HepG2 (cell line): ENCODE results near the gene U2AF1L4. TPM values are rescaled to one million over a fixed set of nuclear protein-coding genes. Genes with fewer than 3 reads are reported as not detected.
A peak's percentile ranks its signal among the peaks of the same experiment; 100 is the strongest.

Source experiments
- FOXM1 ChIP-seq: sonication (generic); formaldehyde crosslinking; IDR thresholded peaks from 2 replicates; pipeline ENCODE4 v1.5.0; 2020; ENCODE audit warnings: missing genetic modification reagents
- KLF15 ChIP-seq: sonication (generic); formaldehyde crosslinking; IDR thresholded peaks from 2 replicates; pipeline ENCODE4 v1.8.1; 2023; ENCODE audit warnings: borderline replicate concordance, mild to moderate bottlenecking, inconsistent platforms, missing genetic modification reagents, mixed read lengths
- LCORL ChIP-seq, 2 experiments: fragments of 450-650 bp in 1 of 2; sonication (generic) in 1 of 2; formaldehyde crosslinking in 1 of 2; IDR thresholded peaks; 2 replicates each; pipeline versions ENCODE4 v1.5.0 to v1.6.1; 2017 to 2020; ENCODE audit warnings: antibody characterized with exemption in 1 of 2, missing genetic modification reagents in 1 of 2
- MED13 ChIP-seq: sonication (generic); formaldehyde crosslinking; IDR thresholded peaks from 2 replicates; pipeline ENCODE4 v1.5.0; 2020; ENCODE audit warnings: missing genetic modification reagents
- PHF21A ChIP-seq: sonication (generic); formaldehyde crosslinking; IDR thresholded peaks from 2 replicates; pipeline ENCODE4 v1.5.0; 2020; ENCODE audit warnings: mild to moderate bottlenecking, missing genetic modification reagents
- RFX1 ChIP-seq: fragments of 450-650 bp; IDR thresholded peaks from 2 replicates; pipeline ENCODE4 v1.6.1; 2017
- SOX13 ChIP-seq, 3 experiments: fragments of 450-650 bp in 1 of 3; sonication (generic) in 1 of 3; formaldehyde crosslinking in 1 of 3; IDR thresholded peaks in 2 of 3; conservative IDR thresholded peaks in 1 of 3; 2 replicates each; pipeline versions ENCODE4 v1.5.0 to v1.6.1; 2016 to 2020; ENCODE audit warnings: antibody characterized with exemption in 1 of 3, mild to moderate bottlenecking in 1 of 3, missing compliant biosample characterization in 1 of 3, missing genetic modification reagents in 1 of 3, moderate library complexity in 1 of 3
- ZBTB42 ChIP-seq: sonication (generic); formaldehyde crosslinking; IDR thresholded peaks from 2 replicates; pipeline ENCODE4 v1.5.0; 2020; ENCODE audit warnings: mild to moderate bottlenecking, missing genetic modification reagents
- ZNF354B ChIP-seq: sonication (generic); formaldehyde crosslinking; IDR thresholded peaks from 2 replicates; pipeline ENCODE4 v1.8.0; 2022; ENCODE audit warnings: mild to moderate bottlenecking, missing genetic modification reagents
- ZNF432 ChIP-seq: sonication (generic); formaldehyde crosslinking; IDR thresholded peaks from 2 replicates; pipeline ENCODE4 v1.5.0; 2020; ENCODE audit warnings: missing genetic modification reagents, mild to moderate bottlenecking, borderline replicate concordance
- ZNF747 ChIP-seq: sonication (generic); formaldehyde crosslinking; IDR thresholded peaks from 2 replicates; pipeline ENCODE4 v1.8.1; 2023; ENCODE audit warnings: missing genetic modification reagents, mild to moderate bottlenecking, borderline replicate concordance
- polyA plus RNA-seq, 8 experiments: library from polyadenylated mRNA; depleted of rRNA in 3 of 8; stranded (reverse) in 7 of 8; unstranded in 1 of 8; fragments of >200 nt; fragmentation: Illumina TruSeq in 4 of 8; extraction: Trizol in 4 of 8; gene quantifications; 2 replicates each; pipeline versions ENCODE4 v1.2.1 to v1.2.3, GENCODE V29; 2011 to 2016; ENCODE audit warnings: low read depth in 4 of 8, missing spikeins in 1 of 8, mixed read lengths in 1 of 8; ENCODE audit not compliant: insufficient read depth in 1 of 8
- total RNA-seq, 5 experiments: library from RNA; depleted of rRNA; stranded (reverse); fragments of >200 nt; fragmentation: Illumina TruSeq; extraction: Trizol; gene quantifications; 2 replicates each; pipeline ENCODE4 v1.2.3, GENCODE V29; 2016; ENCODE audit warnings: low read depth in 1 of 5
- TF ChIP-seq, protein P1 (sequence below), 2 experiments: sonication (generic) in 1 of 2; formaldehyde crosslinking in 1 of 2; IDR thresholded peaks; 2 replicates each; pipeline versions ENCODE4 v1.4.0 to v1.6.1; 2018 to 2020; ENCODE audit warnings: missing genetic modification reagents in 2 of 2, borderline replicate concordance in 1 of 2, low read depth in 1 of 2, mild to moderate bottlenecking in 1 of 2, missing biosample characterization in 1 of 2
- TF ChIP-seq, protein P2 (sequence below): sonication (generic); formaldehyde crosslinking; IDR thresholded peaks from 2 replicates; pipeline ENCODE4 v1.4.0; 2020; ENCODE audit warnings: missing genetic modification reagents, borderline replicate concordance
- TF ChIP-seq, protein P3 (sequence below): sonication (generic); formaldehyde crosslinking; IDR thresholded peaks from 2 replicates; pipeline ENCODE4 v1.5.1; 2020; ENCODE audit warnings: mild to moderate bottlenecking, moderate library complexity, missing genetic modification reagents

Gene U2AF1L4
- total and polyA plus RNA-seq, 2 of the 13 experiments (the other 11 are each of a cell fraction or from before 2014, with no cell fraction given), result 7.9 to 15.4 TPM

DNA sequence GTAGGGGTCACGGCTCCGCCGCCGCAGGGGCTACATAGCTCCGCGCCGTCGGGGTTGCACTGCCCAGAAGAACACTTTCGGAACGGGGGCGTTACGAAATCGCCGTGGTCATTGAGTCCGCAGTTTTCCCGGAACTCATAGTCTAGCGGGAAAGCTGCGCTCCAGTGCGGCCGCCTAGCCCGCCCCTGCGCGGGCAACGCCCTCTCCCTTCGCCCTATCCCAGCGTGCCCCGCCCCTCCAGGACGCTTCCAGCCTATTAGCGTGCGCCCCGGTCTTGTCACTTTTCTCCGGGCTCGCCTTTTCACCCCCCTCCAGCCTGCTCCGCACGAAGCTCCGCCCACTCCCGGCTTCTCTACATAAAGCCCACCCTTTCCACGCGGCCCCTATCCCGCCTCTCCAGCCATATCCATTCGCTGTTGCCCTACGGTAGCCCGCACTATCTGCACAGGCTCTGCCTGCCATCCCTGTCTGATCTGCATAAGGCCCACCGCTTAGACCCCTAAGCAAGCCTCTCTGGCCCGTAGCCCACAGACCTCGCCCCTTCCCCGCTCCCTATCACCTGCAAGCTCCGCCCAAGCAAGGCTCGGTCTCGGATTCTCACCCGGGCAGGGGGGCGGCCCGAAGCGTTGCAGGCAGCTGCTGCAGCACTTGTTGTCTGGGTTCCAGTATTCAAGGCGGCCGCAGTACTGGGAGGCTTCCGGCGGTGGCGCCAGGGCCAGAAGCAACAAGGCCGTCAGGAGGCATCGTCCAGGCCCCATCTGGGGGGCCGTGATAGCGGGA lies 4.6 kb downstream of the U2AF1L4 start (continued):
- TF ChIP-seq PHF21A (CRISPR knock-in tag) (peak; percentile 74; the same call in 1 of the 2 replicates), ZBTB42 (CRISPR knock-in tag) (0 out of 2 replicates have a peak, but pooled peaks have one; percentile 28), KLF15 (CRISPR knock-in tag) (0 out of 2 replicates have a peak, but pooled peaks have one; percentile 73), RFX1 (no peak), ZNF432 (CRISPR knock-in tag) (no peak), SOX13 (IDR thresholded peaks at IDR 0.05) (no peak), SOX13 (CRISPR knock-in tag; conservative IDR thresholded peaks at IDR 0.05 in 1 of 2, IDR thresholded peaks at IDR 0.05 in 1 of 2) (peak in 1 of 2 experiments; percentile 29; a peak in 1 of 4 replicates), FOXM1 (CRISPR knock-in tag) (no peak), ZNF354B (CRISPR knock-in tag) (no peak), MED13 (CRISPR knock-in tag) (no peak; the same call in 1 of the 2 replicates), LCORL (IDR thresholded peaks at IDR 0.05) (no peak), LCORL (CRISPR knock-in tag; IDR thresholded peaks at IDR 0.05) (peak; percentile 77), ZNF747 (CRISPR knock-in tag) (0 out of 2 replicates have a peak, but pooled peaks have one; percentile 42)
- TF ChIP-seq, protein P1, sequence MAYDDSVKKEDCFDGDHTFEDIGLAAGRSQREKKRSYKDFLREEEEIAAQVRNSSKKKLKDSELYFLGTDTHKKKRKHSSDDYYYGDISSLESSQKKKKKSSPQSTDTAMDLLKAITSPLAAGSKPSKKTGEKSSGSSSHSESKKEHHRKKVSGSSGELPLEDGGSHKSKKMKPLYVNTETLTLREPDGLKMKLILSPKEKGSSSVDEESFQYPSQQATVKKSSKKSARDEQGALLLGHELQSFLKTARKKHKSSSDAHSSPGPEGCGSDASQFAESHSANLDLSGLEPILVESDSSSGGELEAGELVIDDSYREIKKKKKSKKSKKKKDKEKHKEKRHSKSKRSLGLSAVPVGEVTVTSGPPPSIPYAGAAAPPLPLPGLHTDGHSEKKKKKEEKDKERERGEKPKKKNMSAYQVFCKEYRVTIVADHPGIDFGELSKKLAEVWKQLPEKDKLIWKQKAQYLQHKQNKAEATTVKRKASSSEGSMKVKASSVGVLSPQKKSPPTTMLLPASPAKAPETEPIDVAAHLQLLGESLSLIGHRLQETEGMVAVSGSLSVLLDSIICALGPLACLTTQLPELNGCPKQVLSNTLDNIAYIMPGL (CRISPR knock-in tag; IDR thresholded peaks at IDR 0.05; ENCODE audit: borderline replicate concordance in 1 of 2, low read depth in 1 of 2), result peak; percentile 20 to 67; a peak in 3 of 4 replicates
- TF ChIP-seq, protein P2, sequence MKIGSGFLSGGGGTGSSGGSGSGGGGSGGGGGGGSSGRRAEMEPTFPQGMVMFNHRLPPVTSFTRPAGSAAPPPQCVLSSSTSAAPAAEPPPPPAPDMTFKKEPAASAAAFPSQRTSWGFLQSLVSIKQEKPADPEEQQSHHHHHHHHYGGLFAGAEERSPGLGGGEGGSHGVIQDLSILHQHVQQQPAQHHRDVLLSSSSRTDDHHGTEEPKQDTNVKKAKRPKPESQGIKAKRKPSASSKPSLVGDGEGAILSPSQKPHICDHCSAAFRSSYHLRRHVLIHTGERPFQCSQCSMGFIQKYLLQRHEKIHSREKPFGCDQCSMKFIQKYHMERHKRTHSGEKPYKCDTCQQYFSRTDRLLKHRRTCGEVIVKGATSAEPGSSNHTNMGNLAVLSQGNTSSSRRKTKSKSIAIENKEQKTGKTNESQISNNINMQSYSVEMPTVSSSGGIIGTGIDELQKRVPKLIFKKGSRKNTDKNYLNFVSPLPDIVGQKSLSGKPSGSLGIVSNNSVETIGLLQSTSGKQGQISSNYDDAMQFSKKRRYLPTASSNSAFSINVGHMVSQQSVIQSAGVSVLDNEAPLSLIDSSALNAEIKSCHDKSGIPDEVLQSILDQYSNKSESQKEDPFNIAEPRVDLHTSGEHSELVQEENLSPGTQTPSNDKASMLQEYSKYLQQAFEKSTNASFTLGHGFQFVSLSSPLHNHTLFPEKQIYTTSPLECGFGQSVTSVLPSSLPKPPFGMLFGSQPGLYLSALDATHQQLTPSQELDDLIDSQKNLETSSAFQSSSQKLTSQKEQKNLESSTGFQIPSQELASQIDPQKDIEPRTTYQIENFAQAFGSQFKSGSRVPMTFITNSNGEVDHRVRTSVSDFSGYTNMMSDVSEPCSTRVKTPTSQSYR (CRISPR knock-in tag), result no peak
- TF ChIP-seq, protein P3, sequence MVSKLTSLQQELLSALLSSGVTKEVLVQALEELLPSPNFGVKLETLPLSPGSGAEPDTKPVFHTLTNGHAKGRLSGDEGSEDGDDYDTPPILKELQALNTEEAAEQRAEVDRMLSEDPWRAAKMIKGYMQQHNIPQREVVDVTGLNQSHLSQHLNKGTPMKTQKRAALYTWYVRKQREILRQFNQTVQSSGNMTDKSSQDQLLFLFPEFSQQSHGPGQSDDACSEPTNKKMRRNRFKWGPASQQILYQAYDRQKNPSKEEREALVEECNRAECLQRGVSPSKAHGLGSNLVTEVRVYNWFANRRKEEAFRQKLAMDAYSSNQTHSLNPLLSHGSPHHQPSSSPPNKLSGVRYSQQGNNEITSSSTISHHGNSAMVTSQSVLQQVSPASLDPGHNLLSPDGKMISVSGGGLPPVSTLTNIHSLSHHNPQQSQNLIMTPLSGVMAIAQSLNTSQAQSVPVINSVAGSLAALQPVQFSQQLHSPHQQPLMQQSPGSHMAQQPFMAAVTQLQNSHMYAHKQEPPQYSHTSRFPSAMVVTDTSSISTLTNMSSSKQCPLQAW (CRISPR knock-in tag), result peak; percentile 81
